IPS-18a (cell line): ENCODE data around the gene SPDYE4.
"Not testable (repeated sequence)": the region's sequence is repeated elsewhere in the genome, so short reads cannot be mapped to it uniquely, and the experiment has no call there.

Experiments
- H3K27ac ChIP-seq: one replicate; pipeline ENCODE4 v1.5.1; 2013; ENCODE audit warnings: low read length
- H3K27me3 ChIP-seq: one replicate; pipeline ENCODE4 v1.6.1; 2013; ENCODE audit warnings: mild to moderate bottlenecking, low read length; ENCODE audit not compliant: control insufficient read depth, insufficient read depth
- H3K36me3 ChIP-seq: one replicate; pipeline ENCODE4 v1.6.1; 2013; ENCODE audit warnings: low read depth, low read length; ENCODE audit not compliant: control insufficient read depth
- H3K4me1 ChIP-seq: one replicate; pipeline ENCODE4 v1.6.1; 2013; ENCODE audit warnings: low read depth, low read length; ENCODE audit not compliant: control insufficient read depth
- H3K4me3 ChIP-seq: one replicate; pipeline ENCODE4 v1.5.1; 2013; ENCODE audit warnings: low read length
- H3K9ac ChIP-seq: one replicate; pipeline ENCODE4 v1.6.1; 2013; ENCODE audit warnings: mild to moderate bottlenecking, low read length, moderate library complexity
- H3K9me3 ChIP-seq: one replicate; pipeline ENCODE4 v1.6.1; 2013; ENCODE audit warnings: low read depth, low read length; ENCODE audit not compliant: control insufficient read depth

The SPDYE4 gene, protein sequence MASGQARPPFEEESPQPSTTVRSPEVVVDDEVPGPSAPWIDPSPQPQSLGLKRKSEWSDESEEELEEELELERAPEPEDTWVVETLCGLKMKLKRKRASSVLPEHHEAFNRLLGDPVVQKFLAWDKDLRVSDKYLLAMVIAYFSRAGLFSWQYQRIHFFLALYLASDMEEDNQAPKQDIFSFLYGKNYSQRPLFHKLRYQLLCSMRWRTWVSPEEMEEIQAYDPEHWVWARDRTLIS

GRCh38 chr17:8758137-8758596, at the start of gene SPDYE4:
Gene SPDYE4 (minus strand): TSS chr17:8758546. CDS start chr17:8758382, 164 bp downstream.
- H3K4me3 ChIP-seq, result no peak within 1 kb of the TSS
- no peaks in the 10 kb centered on the region for H3K4me1 ChIP-seq
- no peaks in the 10 kb centered on the region for H3K9me3 ChIP-seq
- H3K36me3 ChIP-seq, result no peaks in the 10 kb centered on the region
- no peak within 1 kb of the TSS for H3K9ac ChIP-seq
- H3K27me3 ChIP-seq, result no peaks in the 10 kb centered on the region
- no peak within 1 kb of the TSS for H3K27ac ChIP-seq

DNA sequence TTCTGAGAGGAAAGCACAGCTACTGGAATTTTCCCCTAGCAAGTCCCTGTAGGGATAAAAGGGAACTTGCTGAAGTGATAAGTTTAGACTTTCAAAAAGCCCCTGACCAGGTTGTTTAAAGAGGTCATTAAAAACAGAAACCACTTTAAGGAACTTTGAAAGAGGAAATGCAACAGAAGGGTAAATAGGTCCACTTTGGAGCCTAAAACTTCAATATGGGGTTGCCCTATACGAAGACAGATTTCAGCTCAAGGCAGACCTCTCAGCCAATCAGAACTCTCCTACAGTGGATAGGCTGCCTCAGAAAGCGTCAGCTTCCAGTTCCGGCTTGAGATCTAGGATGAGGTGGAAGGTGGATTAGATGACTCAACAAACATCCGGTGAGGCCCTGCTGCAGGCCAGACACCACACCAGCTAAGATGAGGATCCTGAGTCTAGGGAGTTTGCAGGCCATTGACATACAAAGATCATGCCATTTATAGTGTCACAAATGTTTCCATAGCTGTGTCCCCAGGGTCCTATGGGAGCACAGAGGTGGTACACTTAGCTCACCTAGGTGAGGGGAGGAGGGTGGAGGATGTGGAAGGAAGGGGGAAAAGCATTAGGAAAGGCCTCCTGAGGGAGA, 48.7 kb upstream of the SPDYE4 start:
- H3K27ac ChIP-seq, result no peak overlapping the region
- H3K4me3 ChIP-seq, result no peak overlapping the region
- H3K9me3 ChIP-seq, result no peaks in the 10 kb centered on the region
- no peaks in the 10 kb centered on the region for H3K36me3 ChIP-seq
- no peaks in the 10 kb centered on the region for H3K4me1 ChIP-seq
- H3K9ac ChIP-seq, result no peak overlapping the region
- H3K27me3 ChIP-seq, result no peaks in the 10 kb centered on the region

- H3K9me3 ChIP-seq, result no peaks in the 10 kb centered on the region
- H3K4me3 ChIP-seq, result no peak overlapping the region
- no peak overlapping the region for H3K27ac ChIP-seq
- H3K4me1 ChIP-seq, result no peaks in the 10 kb centered on the region
- H3K36me3 ChIP-seq, result no peaks in the 10 kb centered on the region
- no peak overlapping the region for H3K9ac ChIP-seq
- H3K27me3 ChIP-seq, result no peaks in the 10 kb centered on the region
Measured at GRCh38 chr17:8806253-8806925, 48.0 kb upstream of the SPDYE4 start.

- H3K27me3 ChIP-seq, H3K4me1 ChIP-seq, H3K27ac ChIP-seq, H3K36me3 ChIP-seq, H3K4me3 ChIP-seq, H3K9me3 ChIP-seq, H3K9ac ChIP-seq: not testable (repeated sequence)
Measured at GRCh38 chr17:8805396-8805795, 47.0 kb upstream of the SPDYE4 start.

DNA sequence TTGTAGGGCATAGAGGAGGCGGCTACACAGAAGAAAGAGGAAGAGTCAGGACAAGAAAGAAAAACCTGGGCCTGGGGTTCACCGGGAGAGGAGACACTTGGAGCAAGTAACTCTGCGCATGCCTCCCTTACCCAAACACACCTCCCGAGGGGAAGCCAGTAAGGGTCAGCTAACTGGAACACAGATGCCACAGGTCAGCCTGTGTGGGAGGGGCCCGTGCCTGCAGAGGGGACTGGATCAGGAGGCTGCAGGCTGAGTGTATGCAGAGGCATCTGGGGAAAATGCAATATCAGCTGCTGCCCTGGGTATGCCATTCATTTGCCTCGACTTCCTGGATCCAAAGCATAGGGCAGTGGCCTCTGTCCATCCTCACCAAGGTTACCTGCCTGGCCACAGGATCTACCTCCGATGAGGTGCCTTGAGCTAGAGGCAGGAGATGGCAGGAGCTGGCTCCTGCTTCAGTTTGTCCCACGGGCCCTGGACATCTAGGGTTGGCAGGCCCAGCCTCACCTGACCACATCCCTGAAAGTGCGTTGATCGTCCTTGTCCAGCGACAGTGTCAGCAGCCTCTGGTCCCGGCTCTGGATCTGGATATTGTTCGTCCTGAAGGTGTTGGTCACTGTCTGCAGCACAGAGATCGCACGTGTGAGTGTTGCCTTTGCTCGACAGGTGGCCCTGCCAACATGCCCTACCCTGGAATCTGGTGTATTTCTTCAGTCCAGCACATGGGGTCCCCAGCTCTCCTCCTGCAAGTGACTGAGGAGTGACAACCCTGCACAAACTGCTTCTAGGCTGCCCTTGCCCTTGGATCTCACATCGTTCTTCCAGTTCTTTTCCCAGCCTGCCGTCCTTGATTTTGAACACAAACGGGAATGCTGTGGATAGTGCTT, 45.4 kb upstream of the SPDYE4 start:
- Histone ChIP-seq H3K9me3 (no peaks in the 10 kb centered on the region), H3K4me1 (peaks cover 5% of the 10 kb centered on the region), H3K27me3 (peaks cover 2% of the 10 kb centered on the region), H3K9ac (no peak overlapping the region), H3K36me3 (no peaks in the 10 kb centered on the region), H3K4me3 (no peak overlapping the region), H3K27ac (no peak overlapping the region)

- peaks cover 12% of the 10 kb centered on the region for H3K27me3 ChIP-seq
- no peak overlapping the region for H3K27ac ChIP-seq
- H3K4me1 ChIP-seq, result peaks cover 10% of the 10 kb centered on the region
- H3K36me3 ChIP-seq, result no peaks in the 10 kb centered on the region
- H3K4me3 ChIP-seq, result no peak overlapping the region
- no peak overlapping the region for H3K9ac ChIP-seq
- no peaks in the 10 kb centered on the region for H3K9me3 ChIP-seq
Measured at GRCh38 chr17:8801135-8801840, 42.9 kb upstream of the SPDYE4 start.

DNA sequence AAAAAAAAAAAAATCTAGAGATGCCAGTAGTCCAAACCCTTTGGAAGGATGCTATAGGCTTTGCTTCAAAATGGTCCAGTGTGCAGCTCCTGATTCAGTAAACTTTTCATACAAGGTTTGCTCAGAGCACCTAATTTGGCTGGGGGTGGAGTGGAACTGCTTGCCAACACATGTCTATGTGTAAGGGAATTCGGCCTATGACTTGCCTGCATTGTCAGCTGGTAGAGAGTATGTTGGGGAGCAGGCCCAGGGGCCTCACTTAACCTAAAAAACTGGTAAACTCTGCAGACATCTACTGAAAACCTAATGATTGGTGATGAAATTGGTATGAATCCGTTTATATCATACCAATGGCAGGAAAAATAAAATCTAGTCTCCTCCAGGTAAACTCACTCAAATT, 42.3 kb upstream of the SPDYE4 start:
- no peaks in the 10 kb centered on the region for H3K9me3 ChIP-seq
- H3K9ac ChIP-seq, result no peak overlapping the region
- H3K27me3 ChIP-seq, result peaks cover 12% of the 10 kb centered on the region
- no peaks in the 10 kb centered on the region for H3K36me3 ChIP-seq
- peaks cover 10% of the 10 kb centered on the region for H3K4me1 ChIP-seq
- H3K27ac ChIP-seq, result no peak overlapping the region
- H3K4me3 ChIP-seq, result no peak overlapping the region

- H3K27me3 ChIP-seq, result peaks cover 12% of the 10 kb centered on the region
- H3K36me3 ChIP-seq, result no peaks in the 10 kb centered on the region
- H3K9ac ChIP-seq, result no peak overlapping the region
- peaks cover 10% of the 10 kb centered on the region for H3K4me1 ChIP-seq
- peak overlapping the region; percentile 57 for H3K4me3 ChIP-seq
- no peak overlapping the region for H3K27ac ChIP-seq
- H3K9me3 ChIP-seq, result no peaks in the 10 kb centered on the region
Measured at GRCh38 chr17:8799570-8800212, 41.3 kb upstream of the SPDYE4 start.

GRCh38 chr17:8798846-8799569, 40.7 kb upstream of the SPDYE4 start, which contains the start of gene MFSD6L:
Gene MFSD6L (minus strand): TSS chr17:8799365. CDS start chr17:8799120, 245 bp downstream.
- Histone ChIP-seq H3K4me3 (peak within 1 kb of the TSS; percentile 57), H3K36me3 (no peaks in the 10 kb centered on the region), H3K27ac (no peak within 1 kb of the TSS), H3K9me3 (no peaks in the 10 kb centered on the region), H3K27me3 (peaks cover 12% of the 10 kb centered on the region), H3K9ac (no peak within 1 kb of the TSS), H3K4me1 (peaks cover 10% of the 10 kb centered on the region)

- Histone ChIP-seq H3K9ac (no peak overlapping the region), H3K27ac (no peak overlapping the region), H3K9me3 (no peaks in the 10 kb centered on the region), H3K27me3 (peaks cover 12% of the 10 kb centered on the region), H3K4me1 (peaks cover 10% of the 10 kb centered on the region), H3K4me3 (peak overlapping the region; percentile 57), H3K36me3 (no peaks in the 10 kb centered on the region)
Measured at GRCh38 chr17:8798176-8798845, 40.0 kb upstream of the SPDYE4 start.
